GM21381 (cell line): Measurements from ENCODE around the gene SIRT2.
"Not testable (repeated sequence)": the region's sequence is repeated elsewhere in the genome, so short reads cannot be mapped to it uniquely, and the experiment has no call there.

ENCODE experiments used
- ATAC-seq: cut with Tn5 transposase; IDR thresholded peaks from one replicate; pipeline ENCODE4 v1.9.1; 2021; ENCODE audit warnings: mild to moderate bottlenecking, moderate library complexity; ENCODE audit not compliant: unreplicated experiment

SIRT2 gene

DNA sequence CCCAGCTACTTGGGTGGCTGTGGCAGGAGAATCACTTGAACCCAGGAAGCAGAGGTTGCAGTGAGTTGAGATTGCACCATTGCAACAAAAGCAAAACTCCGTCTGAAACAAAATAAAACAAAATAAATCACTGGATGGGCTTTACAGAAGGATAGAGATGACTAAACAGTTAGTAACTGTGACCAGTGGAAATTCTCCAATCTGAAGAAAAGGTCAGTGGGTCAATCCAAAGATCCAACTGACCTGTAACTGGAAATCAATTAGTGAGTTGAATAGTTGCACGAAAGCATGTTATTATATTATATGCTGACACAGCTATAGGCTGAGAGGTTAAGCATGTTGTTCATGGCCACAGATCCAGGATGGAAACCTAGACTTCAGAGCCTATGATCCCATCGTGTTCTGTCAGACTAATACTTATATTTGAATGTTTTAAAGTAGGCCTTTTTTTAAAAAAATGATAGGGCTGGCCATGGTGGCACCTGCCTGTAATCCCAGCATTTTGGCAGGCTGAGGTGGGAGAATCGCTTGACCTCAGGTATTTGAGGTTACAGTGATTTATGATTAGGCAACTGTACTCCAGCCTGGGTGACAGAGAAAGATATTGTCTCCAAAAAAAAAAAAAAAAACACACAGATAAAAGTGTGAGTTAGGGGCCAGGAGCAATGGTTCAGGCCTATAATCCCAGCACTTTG, 69.2 kb downstream of the SIRT2 start:
- no peak for ATAC-seq

DNA sequence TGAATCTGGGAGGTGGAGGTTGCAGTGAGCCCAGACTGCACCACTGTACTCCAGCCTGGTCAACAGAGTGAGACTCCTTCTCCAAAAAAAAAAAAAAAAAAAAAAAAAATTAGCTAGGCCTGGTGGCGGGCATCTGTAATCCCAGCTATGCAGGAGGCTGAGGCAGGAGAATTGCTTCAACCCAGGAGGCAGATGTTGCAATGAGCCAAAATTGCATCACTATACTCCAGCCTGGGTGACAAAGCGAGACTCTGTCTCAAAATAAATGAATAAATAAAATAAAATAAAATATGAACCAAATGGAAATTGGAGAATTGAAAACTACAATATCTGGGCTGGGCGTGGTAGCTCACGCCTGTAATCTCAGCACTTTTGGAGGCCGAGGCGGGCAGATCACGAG, 70.2 kb downstream of the SIRT2 start:
- not testable (repeated sequence) for ATAC-seq
